H9 (cell line): ENCODE data around the gene LYST. TPM values are rescaled to one million over a fixed set of nuclear protein-coding genes. Genes with fewer than 3 reads are reported as not detected.

Experiments used
- DNase-seq: peaks from one replicate; pipeline ENCODE4 v3.0.0-alpha.2; 2017
- H2AFZ ChIP-seq: one replicate; pipeline ENCODE4 v1.6.1; 2013; ENCODE audit warnings: mild to moderate bottlenecking, low read length, control low read depth, moderate library complexity
- H2AK5ac ChIP-seq: 2 replicates; pipeline ENCODE4 v1.6.1; 2013; ENCODE audit warnings: low read length, control low read depth, mixed read lengths; ENCODE audit not compliant: insufficient read length
- H2BK120ac ChIP-seq: one replicate; pipeline ENCODE4 v1.6.1; 2013; ENCODE audit warnings: low read depth, mild to moderate bottlenecking, low read length, control low read depth, inconsistent platforms; ENCODE audit not compliant: poor library complexity, severe bottlenecking
- H2BK12ac ChIP-seq: 2 replicates; pipeline ENCODE4 v1.6.1; 2013; ENCODE audit warnings: low read length, control low read depth, mixed read lengths, low read depth; ENCODE audit not compliant: insufficient read length
- H2BK15ac ChIP-seq: 2 replicates; pipeline ENCODE4 v1.6.1; 2013; ENCODE audit warnings: low read depth, low read length, control low read depth
- H2BK20ac ChIP-seq: one replicate; pipeline ENCODE4 v1.6.1; 2013; ENCODE audit warnings: low read depth, mild to moderate bottlenecking, low read length, control low read depth, inconsistent platforms; ENCODE audit not compliant: poor library complexity, severe bottlenecking
- H2BK5ac ChIP-seq: 2 replicates; pipeline ENCODE4 v1.6.1; 2013; ENCODE audit warnings: low read length, control low read depth, mixed read lengths; ENCODE audit not compliant: insufficient read length
- H3K14ac ChIP-seq: 2 replicates; pipeline ENCODE4 v1.6.1; 2013; ENCODE audit warnings: low read length, control low read depth; ENCODE audit not compliant: insufficient read depth
- H3K18ac ChIP-seq: 2 replicates; pipeline ENCODE4 v1.6.1; 2013; ENCODE audit warnings: low read depth, mild to moderate bottlenecking, mixed read lengths, low read length, control low read depth; ENCODE audit not compliant: insufficient read length
- H3K23ac ChIP-seq: 2 replicates; pipeline ENCODE4 v1.6.1; 2013; ENCODE audit warnings: low read length, control low read depth, mixed read lengths, low read depth; ENCODE audit not compliant: insufficient read length
- H3K23me2 ChIP-seq: 2 replicates; pipeline ENCODE4 v1.6.1; 2013; ENCODE audit warnings: low read depth, mild to moderate bottlenecking, mixed read lengths, low read length, control low read depth; ENCODE audit not compliant: insufficient read length, poor library complexity, severe bottlenecking
- H3K27ac ChIP-seq: 2 replicates; pipeline ENCODE4 v1.5.1; 2013; ENCODE audit warnings: low read length, control low read depth, mixed read lengths, low read depth; ENCODE audit not compliant: insufficient read length
- H3K27me3 ChIP-seq: 2 replicates; pipeline ENCODE4 v1.6.1; 2013; ENCODE audit warnings: low read length, control low read depth, inconsistent platforms; ENCODE audit not compliant: insufficient read depth
- H3K4ac ChIP-seq: 2 replicates; pipeline ENCODE4 v1.6.1; 2013; ENCODE audit warnings: low read depth, mild to moderate bottlenecking, control low read depth, inconsistent platforms, low read length, moderate library complexity
- H3K4me1 ChIP-seq: 2 replicates; pipeline ENCODE4 v1.6.1; 2013; ENCODE audit warnings: low read length, control low read depth, inconsistent platforms; ENCODE audit not compliant: insufficient read depth
- H3K4me2 ChIP-seq: 2 replicates; pipeline ENCODE4 v1.6.1; 2013; ENCODE audit warnings: low read length, control low read depth, mixed read lengths; ENCODE audit not compliant: insufficient read length, insufficient read depth
- H3K56ac ChIP-seq: 2 replicates; pipeline ENCODE4 v1.6.1; 2013; ENCODE audit warnings: low read depth, mild to moderate bottlenecking, mixed read lengths, low read length, control low read depth; ENCODE audit not compliant: insufficient read length
- H3K79me1 ChIP-seq: 2 replicates; pipeline ENCODE4 v1.6.1; 2013; ENCODE audit warnings: low read depth, mild to moderate bottlenecking, moderate library complexity, low read length, control low read depth, inconsistent platforms; ENCODE audit not compliant: insufficient read depth, poor library complexity, severe bottlenecking
- H3K79me2 ChIP-seq: 2 replicates; pipeline ENCODE4 v1.6.1; 2013; ENCODE audit warnings: low read length, control low read depth, inconsistent platforms; ENCODE audit not compliant: insufficient read depth
- H3K9ac ChIP-seq: 2 replicates; pipeline ENCODE4 v1.6.1; 2013; ENCODE audit warnings: low read length, control low read depth, mixed read lengths; ENCODE audit not compliant: insufficient read length; ENCODE audit errors: extremely low read depth
- H3K9me3 ChIP-seq: one replicate; pipeline ENCODE4 v1.6.1; 2013; ENCODE audit warnings: low read depth, low read length, inconsistent platforms; ENCODE audit not compliant: control insufficient read depth
- H3T11ph ChIP-seq: one replicate; pipeline ENCODE4 v1.6.1; 2013; ENCODE audit warnings: mild to moderate bottlenecking, low read length, control low read depth, inconsistent platforms
- H4K20me1 ChIP-seq: one replicate; pipeline ENCODE4 v1.6.1; 2013; ENCODE audit not compliant: control insufficient read depth, insufficient read length, insufficient read depth
- H4K5ac ChIP-seq: 2 replicates; pipeline ENCODE4 v1.6.1; 2013; ENCODE audit warnings: low read depth, mild to moderate bottlenecking, mixed read lengths, low read length, control low read depth; ENCODE audit not compliant: insufficient read length
- H4K8ac ChIP-seq: replicated peaks from 2 replicates; pipeline ENCODE4 v1.6.1; 2013; ENCODE audit warnings: low read length, control low read depth, mixed read lengths, low read depth; ENCODE audit not compliant: insufficient read length
- H4K91ac ChIP-seq: 2 replicates; pipeline ENCODE4 v1.6.1; 2013; ENCODE audit warnings: low read depth, mild to moderate bottlenecking, moderate library complexity, mixed read lengths, low read length, control low read depth; ENCODE audit not compliant: insufficient read length
- H3K27ac Mint-ChIP-seq, 3 experiments: 2 replicates in 2 of 3; 3 replicates in 1 of 3; pipeline ENCODE4 v1.8.0; 2020 to 2021; ENCODE audit warnings: mixed read lengths in 3 of 3, mild to moderate bottlenecking in 1 of 3, moderate library complexity in 1 of 3
- H3K27me3 Mint-ChIP-seq: 2 replicates; pipeline ENCODE4 v1.8.0; 2021; ENCODE audit warnings: low read depth, mild to moderate bottlenecking, moderate library complexity, mixed read lengths
- H3K36me3 Mint-ChIP-seq, 3 experiments: 2 replicates in 2 of 3; 3 replicates in 1 of 3; pipeline ENCODE4 v1.8.0; 2020 to 2021; ENCODE audit warnings: low read depth in 3 of 3, mixed read lengths in 3 of 3; ENCODE audit not compliant: insufficient read depth in 1 of 3
- H3K4me1 Mint-ChIP-seq, 2 experiments: 2 replicates each; pipeline ENCODE4 v1.8.0; 2020; ENCODE audit warnings: mixed read lengths in 2 of 2
- H3K4me3 Mint-ChIP-seq, 2 experiments: 2 replicates in 1 of 2; 3 replicates in 1 of 2; pipeline ENCODE4 v1.8.0; 2020 to 2021; ENCODE audit warnings: mild to moderate bottlenecking in 2 of 2, mixed read lengths in 2 of 2, moderate library complexity in 1 of 2
- H3K9me3 Mint-ChIP-seq, 2 experiments: 2 replicates in 1 of 2; 3 replicates in 1 of 2; pipeline ENCODE4 v1.8.0; 2020; ENCODE audit warnings: mild to moderate bottlenecking in 2 of 2, mixed read lengths in 2 of 2, moderate library complexity in 1 of 2
- CTCF ChIP-seq: fragments of 200-600 bp; sonication (generic); conservative IDR thresholded peaks from 3 replicates; pipeline ENCODE4 v1.8.0; 2021; ENCODE audit warnings: antibody characterized with exemption, mild to moderate bottlenecking
- WGBS: extraction: QIAGEN DNeasy Blood & Tissue Kit; methylation state at CpG from one replicate; pipeline ENCODE4 v1.1.7; 2013; ENCODE audit warnings: missing lambda C conversion rate, low lambda C conversion rate, mixed read lengths; ENCODE audit not compliant: insufficient read length; ENCODE audit errors: extremely low coverage; 5-methylcytosine and 5-hydroxymethylcytosine counted together
- total RNA-seq: library from RNA; stranded (reverse); gene quantifications from 2 replicates; pipeline ENCODE4 v1.2.1, GENCODE V29; 2021

The LYST gene
- total RNA-seq, 1 experiment from 2014 or later: 0.13 TPM

GRCh38 chr1:235748747-235749146 is 118.0 kb downstream of the LYST start:
- Histone ChIP-seq H3K4ac (no peak overlapping the region), H3K23ac (no peak overlapping the region), H3T11ph (no peak overlapping the region), H2BK15ac (no peak overlapping the region), H2BK5ac (no peak overlapping the region), H3K4me1 (no peaks in the 10 kb centered on the region), H3K14ac (no peak overlapping the region), H3K4me2 (no peak overlapping the region), H2BK20ac (no peak overlapping the region), H3K27me3 (no peaks in the 10 kb centered on the region), H3K23me2 (no peaks in the 10 kb centered on the region), H3K27ac (no peak overlapping the region), H4K8ac (no peak overlapping the region), H2BK12ac (no peak overlapping the region), H3K9me3 (no peaks in the 10 kb centered on the region), H4K20me1 (no peaks in the 10 kb centered on the region), H3K18ac (no peak overlapping the region), H3K79me1 (no peaks in the 10 kb centered on the region), H3K9ac (no peak overlapping the region), H3K79me2 (no peaks in the 10 kb centered on the region), H4K91ac (no peak overlapping the region), H2AK5ac (no peak overlapping the region), H2BK120ac (no peak overlapping the region), H3K56ac (no peak overlapping the region), H2AFZ (no peak overlapping the region), H4K5ac (no peak overlapping the region)
- Mint-ChIP-seq H3K27ac (no peak overlapping the region), H3K4me1 (0 out of 4 replicates have a peak, but pooled peaks cover 0 to 2% of the 10 kb centered on the region in 2 experiments), H3K9me3 (no peaks in the 10 kb centered on the region), H3K36me3 (no peaks in the 10 kb centered on the region), H3K4me3 (no peak overlapping the region), H3K27me3 (no peaks in the 10 kb centered on the region)
- WGBS: no CpG with 5 or more reads among the region's 2 CpGs
- TF ChIP-seq CTCF: no peak
- no peak for DNase-seq
